K562 (cell line): ENCODE measurements around the gene MRPL33. TPM values are rescaled to one million over a fixed set of nuclear protein-coding genes. Genes with fewer than 3 reads are reported as not detected.

Experiments
- BRD9 ChIP-seq: fragments of 450-650 bp; IDR thresholded peaks from 2 replicates; pipeline ENCODE4 v1.6.1; 2018; ENCODE audit warnings: low read depth; ENCODE audit not compliant: partially characterized antibody
- CBX5 ChIP-seq: IDR thresholded peaks from 2 replicates; pipeline ENCODE4 v1.6.1; 2014; ENCODE audit warnings: low read depth, borderline replicate concordance
- FOXA3 ChIP-seq, 2 experiments: fragments of 450-650 bp in 1 of 2; sonication (generic) in 1 of 2; formaldehyde crosslinking; IDR thresholded peaks in 1 of 2; conservative IDR thresholded peaks in 1 of 2; 2 replicates each; pipeline versions ENCODE4 v1.4.0 to v1.8.0; 2020 to 2022; ENCODE audit warnings: mild to moderate bottlenecking in 2 of 2, missing genetic modification reagents in 1 of 2
- FOXK2 ChIP-seq, 2 experiments: fragments of 450-650 bp; IDR thresholded peaks in 1 of 2; conservative IDR thresholded peaks in 1 of 2; 2 replicates each; pipeline ENCODE4 v1.6.1; 2016; ENCODE audit warnings: low read depth in 2 of 2, mild to moderate bottlenecking in 1 of 2
- HDAC3 ChIP-seq: fragments of 450-650 bp; IDR thresholded peaks from 2 replicates; pipeline ENCODE4 v1.6.1; 2018; ENCODE audit warnings: borderline replicate concordance, mild to moderate bottlenecking, moderate library complexity; ENCODE audit not compliant: partially characterized antibody
- KAT7 ChIP-seq: sonication (generic); formaldehyde crosslinking; IDR thresholded peaks from 2 replicates; pipeline ENCODE4 v1.8.0; 2022; ENCODE audit warnings: missing genetic modification reagents, mild to moderate bottlenecking, borderline replicate concordance
- KLF16 ChIP-seq: IDR thresholded peaks from 2 replicates; pipeline ENCODE4 v1.6.1; 2016; ENCODE audit warnings: antibody characterized with exemption
- PCBP2 ChIP-seq: fragments of 200-400 bp; formaldehyde crosslinking; IDR thresholded peaks from 2 replicates; pipeline ENCODE4 v1.6.1; 2018; ENCODE audit warnings: low read length, low read depth, mild to moderate bottlenecking, moderate library complexity; ENCODE audit not compliant: poor library complexity, severe bottlenecking
- RBM17 ChIP-seq: fragments of 200-400 bp; formaldehyde crosslinking; IDR thresholded peaks from 2 replicates; pipeline ENCODE4 v1.6.1; 2017; ENCODE audit warnings: low read depth, mild to moderate bottlenecking, low read length, borderline replicate concordance
- SPI1 ChIP-seq: IDR thresholded peaks from 2 replicates; pipeline ENCODE4 v1.6.1; 2011; ENCODE audit warnings: low read depth, low read length, control low read depth, borderline replicate concordance
- SRSF9 ChIP-seq: fragments of 200-400 bp; formaldehyde crosslinking; IDR thresholded peaks from 2 replicates; pipeline ENCODE4 v1.6.1; 2017; ENCODE audit warnings: low read depth, low read length, borderline replicate concordance
- STAT5A ChIP-seq: IDR thresholded peaks from 2 replicates; pipeline ENCODE4 v1.6.1; 2012; ENCODE audit warnings: low read length, inconsistent platforms, borderline replicate concordance
- ZNF133 ChIP-seq: fragments of 250-450 bp; sonication (Bioruptor Pico); IDR thresholded peaks from 2 replicates; pipeline ENCODE4 v1.4.0; 2020; ENCODE audit warnings: mild to moderate bottlenecking
- ZNF347 ChIP-seq: fragments of 450-650 bp; formaldehyde crosslinking; IDR thresholded peaks from 2 replicates; pipeline ENCODE4 v1.4.0; 2020; ENCODE audit warnings: low read depth, mild to moderate bottlenecking, moderate library complexity
- ZNF444 ChIP-seq: fragments of 250-450 bp; sonication (Bioruptor Pico); IDR thresholded peaks from 2 replicates; pipeline ENCODE4 v1.4.0; 2020; ENCODE audit warnings: mild to moderate bottlenecking, moderate library complexity
- polyA plus RNA-seq, 8 experiments: library from polyadenylated mRNA; depleted of rRNA in 4 of 8; stranded (reverse) in 5 of 8; unstranded in 3 of 8; fragments of >200 nt; fragmentation: Nextera tagmentation in 2 of 8; fragmentation: Illumina TruSeq in 1 of 8; extraction: Ambion mirVana in 2 of 8; extraction: Trizol in 1 of 8; gene quantifications; 2 replicates each; pipeline versions ENCODE4 v1.2.1 to v1.2.3, GENCODE V29; 2011 to 2014; ENCODE audit warnings: inconsistent platforms in 1 of 8, missing spikeins in 1 of 8
- total RNA-seq, 7 experiments: library from RNA; depleted of rRNA in 6 of 7; stranded (reverse); fragments of >200 nt in 6 of 7; fragmentation: Illumina TruSeq in 2 of 7; extraction: Trizol in 2 of 7; gene quantifications; 2 replicates each; pipeline versions ENCODE4 v1.2.1 to v1.2.3, GENCODE V29; 2011 to 2021; ENCODE audit warnings: low replicate concordance in 1 of 7
- TF ChIP-seq, protein P1 (sequence below): fragments of 450-650 bp; IDR thresholded peaks from 2 replicates; pipeline ENCODE4 v1.6.1; 2016; ENCODE audit warnings: low read depth, mild to moderate bottlenecking, moderate library complexity
- TF ChIP-seq, protein P2 (sequence below): fragments of 450-650 bp; formaldehyde crosslinking; IDR thresholded peaks from 2 replicates; pipeline ENCODE4 v1.4.0; 2022; ENCODE audit warnings: mild to moderate bottlenecking, moderate library complexity
- TF ChIP-seq, protein P3 (sequence below): fragments of 250-450 bp; sonication (Bioruptor Pico); IDR thresholded peaks from 2 replicates; pipeline ENCODE4 v1.8.0; 2022; ENCODE audit warnings: moderate library complexity, mild to moderate bottlenecking, inconsistent platforms
- TF ChIP-seq, protein P4 (sequence below): sonication (generic); formaldehyde crosslinking; IDR thresholded peaks from 2 replicates; pipeline ENCODE4 v1.8.1; 2023; ENCODE audit warnings: mild to moderate bottlenecking, missing genetic modification reagents
- TF ChIP-seq, protein P5 (sequence below): fragments of 450-650 bp; IDR thresholded peaks from 2 replicates; pipeline ENCODE4 v1.6.1; 2014; ENCODE audit warnings: low read depth, mild to moderate bottlenecking, moderate library complexity, borderline replicate concordance

The MRPL33 gene
- total and polyA plus RNA-seq, 9 of the 15 experiments (the other 6 are each of a cell fraction or from before 2014, with no cell fraction given) = 68.3 to 338 (median 226) TPM

DNA sequence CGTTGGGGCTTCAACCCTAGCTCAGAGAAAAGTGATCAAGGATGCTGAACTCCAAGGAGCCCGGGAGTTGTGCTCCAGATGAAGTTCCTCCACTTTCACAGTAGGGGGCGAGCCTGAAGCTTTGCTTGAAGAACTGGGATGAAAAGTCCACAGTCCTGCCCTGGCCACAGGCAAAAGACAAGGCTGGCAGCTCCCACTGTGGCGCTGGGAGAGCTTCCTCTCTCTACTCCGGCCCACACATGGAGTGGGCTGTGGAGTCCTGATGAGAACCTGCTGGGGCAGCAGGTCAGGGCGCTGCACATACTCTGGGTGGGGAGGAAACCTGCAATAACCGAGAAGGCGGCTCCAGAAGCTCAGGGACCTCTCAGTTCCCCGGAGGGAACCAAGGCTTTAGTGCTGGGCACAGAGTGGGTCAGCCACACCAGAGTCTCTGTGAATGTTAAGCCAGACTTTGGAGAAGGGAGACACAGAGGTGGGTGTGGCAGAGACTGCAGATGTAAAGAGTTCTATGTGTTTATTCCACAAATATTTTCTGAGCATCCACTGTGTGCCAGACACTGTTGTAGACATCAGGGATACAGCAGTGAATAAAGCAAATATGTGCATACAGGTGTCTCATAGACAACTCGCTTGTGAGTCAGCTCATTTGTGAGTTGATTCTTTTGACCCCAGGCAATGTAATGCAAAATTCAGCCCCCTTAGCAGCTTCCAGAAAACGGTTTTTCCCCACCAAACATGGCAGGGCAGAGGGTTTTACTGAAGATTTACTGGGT lies 48.0 kb upstream of the MRPL33 start (continued):
- TF ChIP-seq, protein P1, sequence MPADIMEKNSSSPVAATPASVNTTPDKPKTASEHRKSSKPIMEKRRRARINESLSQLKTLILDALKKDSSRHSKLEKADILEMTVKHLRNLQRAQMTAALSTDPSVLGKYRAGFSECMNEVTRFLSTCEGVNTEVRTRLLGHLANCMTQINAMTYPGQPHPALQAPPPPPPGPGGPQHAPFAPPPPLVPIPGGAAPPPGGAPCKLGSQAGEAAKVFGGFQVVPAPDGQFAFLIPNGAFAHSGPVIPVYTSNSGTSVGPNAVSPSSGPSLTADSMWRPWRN = no peak
- TF ChIP-seq STAT5A (no peak), ZNF347 (CRISPR knock-in tag) (no peak), HDAC3 (no peak), KAT7 (CRISPR knock-in tag) (no peak), RBM17 (no peak), KLF16 (peak; percentile 54; the same call in 1 of the 2 replicates), BRD9 (no peak), FOXA3 (CRISPR knock-in tag; conservative IDR thresholded peaks at IDR 0.05 in 1 of 2, IDR thresholded peaks at IDR 0.05 in 1 of 2) (no peak), PCBP2 (no peak), ZNF133 (no peak), FOXK2 (conservative IDR thresholded peaks at IDR 0.05 in 1 of 2, IDR thresholded peaks at IDR 0.05 in 1 of 2; ENCODE audit: low read depth in 2 of 2) (no peak), ZNF444 (no peak), CBX5 (no peak), SRSF9 (no peak), SPI1 (no peak)
- TF ChIP-seq, protein P2, sequence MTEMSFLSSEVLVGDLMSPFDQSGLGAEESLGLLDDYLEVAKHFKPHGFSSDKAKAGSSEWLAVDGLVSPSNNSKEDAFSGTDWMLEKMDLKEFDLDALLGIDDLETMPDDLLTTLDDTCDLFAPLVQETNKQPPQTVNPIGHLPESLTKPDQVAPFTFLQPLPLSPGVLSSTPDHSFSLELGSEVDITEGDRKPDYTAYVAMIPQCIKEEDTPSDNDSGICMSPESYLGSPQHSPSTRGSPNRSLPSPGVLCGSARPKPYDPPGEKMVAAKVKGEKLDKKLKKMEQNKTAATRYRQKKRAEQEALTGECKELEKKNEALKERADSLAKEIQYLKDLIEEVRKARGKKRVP (CRISPR knock-in tag) = no peak
- TF ChIP-seq, protein P3, sequence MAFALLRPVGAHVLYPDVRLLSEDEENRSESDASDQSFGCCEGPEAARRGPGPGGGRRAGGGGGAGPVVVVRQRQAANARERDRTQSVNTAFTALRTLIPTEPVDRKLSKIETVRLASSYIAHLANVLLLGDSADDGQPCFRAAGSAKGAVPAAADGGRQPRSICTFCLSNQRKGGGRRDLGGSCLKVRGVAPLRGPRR (CRISPR knock-in tag) = no peak
- TF ChIP-seq, protein P4, sequence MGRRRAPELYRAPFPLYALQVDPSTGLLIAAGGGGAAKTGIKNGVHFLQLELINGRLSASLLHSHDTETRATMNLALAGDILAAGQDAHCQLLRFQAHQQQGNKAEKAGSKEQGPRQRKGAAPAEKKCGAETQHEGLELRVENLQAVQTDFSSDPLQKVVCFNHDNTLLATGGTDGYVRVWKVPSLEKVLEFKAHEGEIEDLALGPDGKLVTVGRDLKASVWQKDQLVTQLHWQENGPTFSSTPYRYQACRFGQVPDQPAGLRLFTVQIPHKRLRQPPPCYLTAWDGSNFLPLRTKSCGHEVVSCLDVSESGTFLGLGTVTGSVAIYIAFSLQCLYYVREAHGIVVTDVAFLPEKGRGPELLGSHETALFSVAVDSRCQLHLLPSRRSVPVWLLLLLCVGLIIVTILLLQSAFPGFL (CRISPR knock-in tag) = no peak
- TF ChIP-seq, protein P5, sequence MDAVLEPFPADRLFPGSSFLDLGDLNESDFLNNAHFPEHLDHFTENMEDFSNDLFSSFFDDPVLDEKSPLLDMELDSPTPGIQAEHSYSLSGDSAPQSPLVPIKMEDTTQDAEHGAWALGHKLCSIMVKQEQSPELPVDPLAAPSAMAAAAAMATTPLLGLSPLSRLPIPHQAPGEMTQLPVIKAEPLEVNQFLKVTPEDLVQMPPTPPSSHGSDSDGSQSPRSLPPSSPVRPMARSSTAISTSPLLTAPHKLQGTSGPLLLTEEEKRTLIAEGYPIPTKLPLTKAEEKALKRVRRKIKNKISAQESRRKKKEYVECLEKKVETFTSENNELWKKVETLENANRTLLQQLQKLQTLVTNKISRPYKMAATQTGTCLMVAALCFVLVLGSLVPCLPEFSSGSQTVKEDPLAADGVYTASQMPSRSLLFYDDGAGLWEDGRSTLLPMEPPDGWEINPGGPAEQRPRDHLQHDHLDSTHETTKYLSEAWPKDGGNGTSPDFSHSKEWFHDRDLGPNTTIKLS = no peak
